GM23338 (cell line): ENCODE data around the gene CEACAM7. TPM values are rescaled to one million over a fixed set of nuclear protein-coding genes. Genes with fewer than 3 reads are reported as not detected.

Source experiments
- ATAC-seq: fragments of 200-7000 bp; cut with Tn5 transposase; 3 replicates; pipeline ENCODE4 v1.9.1; 2020
- DNase-seq: peaks from one replicate; pipeline ENCODE4 v3.0.0-alpha.2; 2015; ENCODE audit warnings: low spot score
- H2AFZ ChIP-seq: fragments of 200-600 bp; sonication (generic); 2 replicates; pipeline ENCODE4 v1.8.0; 2016; ENCODE audit warnings: antibody characterized with exemption, mild to moderate bottlenecking, moderate library complexity
- H3F3A ChIP-seq: fragments of 200-600 bp; sonication (generic); replicated peaks from 2 replicates; pipeline ENCODE4 v1.8.0; 2017; ENCODE audit warnings: antibody characterized with exemption, mixed run types, low read depth
- H3K27ac ChIP-seq: fragments of 200-600 bp; sonication (generic); 2 replicates; pipeline ENCODE4 v1.6.1; 2016; ENCODE audit warnings: low read depth
- H3K27me3 ChIP-seq: fragments of 200-600 bp; sonication (generic); 2 replicates; pipeline ENCODE4 v1.8.0; 2016; ENCODE audit warnings: mild to moderate bottlenecking, mixed run types, moderate library complexity; ENCODE audit not compliant: insufficient read depth
- H3K36me3 ChIP-seq: fragments of 200-600 bp; sonication (generic); 2 replicates; pipeline ENCODE4 v1.8.0; 2016; ENCODE audit warnings: mild to moderate bottlenecking; ENCODE audit not compliant: insufficient read depth
- H3K4me1 ChIP-seq: fragments of 200-600 bp; sonication (generic); 2 replicates; pipeline ENCODE4 v1.8.0; 2016; ENCODE audit warnings: mild to moderate bottlenecking, moderate library complexity; ENCODE audit not compliant: insufficient read depth
- H3K4me2 ChIP-seq: fragments of 200-600 bp; sonication (generic); 2 replicates; pipeline ENCODE4 v1.7.1; 2017; ENCODE audit warnings: mixed run types
- H3K4me3 ChIP-seq: fragments of 200-600 bp; sonication (generic); 2 replicates; pipeline ENCODE4 v1.6.1; 2016; ENCODE audit warnings: mixed run types
- H3K79me2 ChIP-seq: fragments of 200-600 bp; sonication (generic); replicated peaks from 2 replicates; pipeline ENCODE4 v1.8.0; 2017; ENCODE audit warnings: mild to moderate bottlenecking; ENCODE audit not compliant: insufficient read depth
- H3K9me2 ChIP-seq: fragments of 200-600 bp; sonication (generic); 2 replicates; pipeline ENCODE4 v1.8.0; 2017; ENCODE audit not compliant: insufficient read depth
- H4K20me1 ChIP-seq: fragments of 200-600 bp; sonication (generic); replicated peaks from 2 replicates; pipeline ENCODE4 v1.8.0; 2017; ENCODE audit warnings: mild to moderate bottlenecking; ENCODE audit not compliant: insufficient read depth
- H3K27ac Mint-ChIP-seq: 2 replicates; pipeline ENCODE4 v1.8.0; 2020; ENCODE audit warnings: inconsistent platforms, mild to moderate bottlenecking, moderate library complexity, mixed read lengths
- H3K27me3 Mint-ChIP-seq: 3 replicates; pipeline ENCODE4 v1.8.0; 2022; ENCODE audit warnings: low read depth, mild to moderate bottlenecking, moderate library complexity, mixed read lengths, inconsistent platforms; ENCODE audit not compliant: insufficient read depth, poor library complexity
- H3K36me3 Mint-ChIP-seq: 3 replicates; pipeline ENCODE4 v1.8.0; 2021; ENCODE audit warnings: low read depth, mild to moderate bottlenecking, inconsistent platforms, moderate library complexity, mixed read lengths
- H3K4me1 Mint-ChIP-seq: 3 replicates; pipeline ENCODE4 v1.8.0; 2020; ENCODE audit warnings: mild to moderate bottlenecking, inconsistent platforms, mixed read lengths
- H3K4me3 Mint-ChIP-seq: 3 replicates; pipeline ENCODE4 v1.8.0; 2021; ENCODE audit warnings: moderate library complexity, mild to moderate bottlenecking, inconsistent platforms, mixed read lengths
- H3K9me3 Mint-ChIP-seq: 3 replicates; pipeline ENCODE4 v1.8.0; 2020; ENCODE audit warnings: moderate library complexity, mild to moderate bottlenecking, inconsistent platforms, mixed read lengths
- CREB1 ChIP-seq: fragments of 250-450 bp; sonication (Bioruptor Pico); IDR thresholded peaks from 2 replicates; pipeline ENCODE4 v1.5.0; 2020; ENCODE audit warnings: low read depth, mild to moderate bottlenecking, moderate library complexity
- EZH2 ChIP-seq: fragments of 200-600 bp; sonication (generic); IDR thresholded peaks from one replicate; pipeline ENCODE4 v1.8.0; 2017; ENCODE audit warnings: antibody characterized with exemption, mild to moderate bottlenecking, low read depth; ENCODE audit not compliant: unreplicated experiment
- EZH2phosphoT487 ChIP-seq: fragments of 200-600 bp; sonication (generic); IDR thresholded peaks from one replicate; pipeline ENCODE4 v1.8.1; 2018; ENCODE audit warnings: antibody characterized with exemption; ENCODE audit not compliant: unreplicated experiment
- JUNB ChIP-seq: IDR thresholded peaks from one replicate; pipeline ENCODE4 v1.6.1; 2016; ENCODE audit warnings: antibody characterized with exemption; ENCODE audit not compliant: unreplicated experiment
- POLR2AphosphoS5 ChIP-seq: IDR thresholded peaks from 2 replicates; pipeline ENCODE4 v1.6.1; 2016; ENCODE audit warnings: antibody characterized with exemption, low read depth
- REST ChIP-seq: IDR thresholded peaks from one replicate; pipeline ENCODE4 v1.6.1; 2018; ENCODE audit warnings: antibody characterized with exemption; ENCODE audit not compliant: unreplicated experiment
- STAT1 ChIP-seq: IDR thresholded peaks from one replicate; pipeline ENCODE4 v1.6.1; 2016; ENCODE audit warnings: antibody characterized with exemption; ENCODE audit not compliant: unreplicated experiment
- ZNF114 ChIP-seq: fragments of 250-450 bp; sonication (Bioruptor Pico); IDR thresholded peaks from 2 replicates; pipeline ENCODE4 v1.5.0; 2020; ENCODE audit warnings: mild to moderate bottlenecking, moderate library complexity
- polyA plus RNA-seq: library from polyadenylated mRNA; unstranded; fragments of >200 nt; fragmentation: Nextera tagmentation; extraction: Ambion mirVana; gene quantifications from 2 replicates; pipeline ENCODE4 v1.2.1, GENCODE V29; 2016
- total RNA-seq: library from RNA; depleted of rRNA; stranded (reverse); fragments of >200 nt; shearing (Covaris generic); gene quantifications from 2 replicates; pipeline ENCODE4 v1.2.3, GENCODE V29; 2014
- TF ChIP-seq, protein P1 (sequence below): IDR thresholded peaks from 2 replicates; pipeline ENCODE4 v1.6.1; 2016; ENCODE audit warnings: antibody characterized with exemption
- TF ChIP-seq, protein P2 (sequence below): fragments of 250-450 bp; sonication (Bioruptor Pico); IDR thresholded peaks from 2 replicates; pipeline ENCODE4 v1.5.0; 2020; ENCODE audit warnings: mild to moderate bottlenecking, moderate library complexity

CEACAM7 gene
- total and polyA plus RNA-seq, 2 experiments from 2014 or later, result 0.24 TPM; not detected in 1

DNA sequence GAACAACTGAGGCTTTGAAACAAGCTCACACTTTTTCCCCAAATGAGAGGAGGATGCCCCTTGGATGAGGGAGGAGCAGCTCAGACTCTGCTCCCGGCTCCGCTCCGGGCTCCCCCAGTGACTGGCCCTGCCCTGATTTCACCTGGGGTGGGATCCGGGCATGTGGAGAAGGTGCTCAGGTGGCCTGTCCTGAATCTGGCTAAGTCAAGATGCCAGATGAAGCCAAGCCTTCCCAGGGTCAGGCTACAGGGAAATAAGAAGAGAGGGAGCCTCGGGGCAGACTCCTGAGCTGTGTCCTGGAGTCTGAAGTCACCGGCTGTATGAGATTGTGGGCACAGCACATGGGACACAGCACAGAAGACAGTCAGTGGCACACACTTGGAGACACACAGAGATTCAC lies 30.7 kb upstream of the CEACAM7 start:
- H3K4me3 ChIP-seq, result no peak overlapping the region
- no peak overlapping the region for H2AFZ ChIP-seq
- Mint-ChIP-seq H3K27ac (no peak overlapping the region), H3K27me3 (peaks cover 2% of the 10 kb centered on the region), H3K36me3 (no peaks in the 10 kb centered on the region), H3K4me1 (no peaks in the 10 kb centered on the region), H3K4me3 (no peak overlapping the region), H3K9me3 (no peaks in the 10 kb centered on the region; the same call in 1 of the 3 replicates)
- H3K4me2 ChIP-seq, result no peak overlapping the region
- H3K79me2 ChIP-seq, result no peaks in the 10 kb centered on the region
- ATAC-seq (no peak), DNase-seq (no peak)
- H3K36me3 ChIP-seq, result no peaks in the 10 kb centered on the region
- H3F3A ChIP-seq, result no peaks in the 10 kb centered on the region
- H3K4me1 ChIP-seq, result no peaks in the 10 kb centered on the region
- H3K27me3 ChIP-seq, result no peaks in the 10 kb centered on the region
- H3K27ac ChIP-seq, result no peak overlapping the region
- no peaks in the 10 kb centered on the region for H4K20me1 ChIP-seq
- no peaks in the 10 kb centered on the region for H3K9me2 ChIP-seq
- TF ChIP-seq, protein P1, sequence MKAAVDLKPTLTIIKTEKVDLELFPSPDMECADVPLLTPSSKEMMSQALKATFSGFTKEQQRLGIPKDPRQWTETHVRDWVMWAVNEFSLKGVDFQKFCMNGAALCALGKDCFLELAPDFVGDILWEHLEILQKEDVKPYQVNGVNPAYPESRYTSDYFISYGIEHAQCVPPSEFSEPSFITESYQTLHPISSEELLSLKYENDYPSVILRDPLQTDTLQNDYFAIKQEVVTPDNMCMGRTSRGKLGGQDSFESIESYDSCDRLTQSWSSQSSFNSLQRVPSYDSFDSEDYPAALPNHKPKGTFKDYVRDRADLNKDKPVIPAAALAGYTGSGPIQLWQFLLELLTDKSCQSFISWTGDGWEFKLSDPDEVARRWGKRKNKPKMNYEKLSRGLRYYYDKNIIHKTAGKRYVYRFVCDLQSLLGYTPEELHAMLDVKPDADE, result no peak
- no peak for TF ChIP-seq REST
- no peak for TF ChIP-seq EZH2
- no peak for TF ChIP-seq CREB1 (CRISPR knock-in tag)
- TF ChIP-seq EZH2phosphoT487, result no peak

GRCh38 chr19:41714598-41714997 lies 26.5 kb upstream of the CEACAM7 start:
- no peaks in the 10 kb centered on the region for H3K79me2 ChIP-seq
- Mint-ChIP-seq H3K27ac (no peak overlapping the region), H3K27me3 (peaks cover 4% of the 10 kb centered on the region), H3K4me3 (no peak overlapping the region), H3K9me3 (no peaks in the 10 kb centered on the region; the same call in 2 of the 3 replicates), H3K4me1 (no peaks in the 10 kb centered on the region), H3K36me3 (no peaks in the 10 kb centered on the region)
- H3K36me3 ChIP-seq, result no peaks in the 10 kb centered on the region
- H3K9me2 ChIP-seq, result no peaks in the 10 kb centered on the region
- ATAC-seq (no peak), DNase-seq (no peak)
- no peak overlapping the region for H2AFZ ChIP-seq
- no peaks in the 10 kb centered on the region for H3K27me3 ChIP-seq
- no peak overlapping the region for H3K4me3 ChIP-seq
- no peaks in the 10 kb centered on the region for H4K20me1 ChIP-seq
- H3K4me1 ChIP-seq, result no peaks in the 10 kb centered on the region
- no peaks in the 10 kb centered on the region for H3F3A ChIP-seq
- no peak overlapping the region for H3K27ac ChIP-seq
- no peak overlapping the region for H3K4me2 ChIP-seq
- TF ChIP-seq, protein P2, sequence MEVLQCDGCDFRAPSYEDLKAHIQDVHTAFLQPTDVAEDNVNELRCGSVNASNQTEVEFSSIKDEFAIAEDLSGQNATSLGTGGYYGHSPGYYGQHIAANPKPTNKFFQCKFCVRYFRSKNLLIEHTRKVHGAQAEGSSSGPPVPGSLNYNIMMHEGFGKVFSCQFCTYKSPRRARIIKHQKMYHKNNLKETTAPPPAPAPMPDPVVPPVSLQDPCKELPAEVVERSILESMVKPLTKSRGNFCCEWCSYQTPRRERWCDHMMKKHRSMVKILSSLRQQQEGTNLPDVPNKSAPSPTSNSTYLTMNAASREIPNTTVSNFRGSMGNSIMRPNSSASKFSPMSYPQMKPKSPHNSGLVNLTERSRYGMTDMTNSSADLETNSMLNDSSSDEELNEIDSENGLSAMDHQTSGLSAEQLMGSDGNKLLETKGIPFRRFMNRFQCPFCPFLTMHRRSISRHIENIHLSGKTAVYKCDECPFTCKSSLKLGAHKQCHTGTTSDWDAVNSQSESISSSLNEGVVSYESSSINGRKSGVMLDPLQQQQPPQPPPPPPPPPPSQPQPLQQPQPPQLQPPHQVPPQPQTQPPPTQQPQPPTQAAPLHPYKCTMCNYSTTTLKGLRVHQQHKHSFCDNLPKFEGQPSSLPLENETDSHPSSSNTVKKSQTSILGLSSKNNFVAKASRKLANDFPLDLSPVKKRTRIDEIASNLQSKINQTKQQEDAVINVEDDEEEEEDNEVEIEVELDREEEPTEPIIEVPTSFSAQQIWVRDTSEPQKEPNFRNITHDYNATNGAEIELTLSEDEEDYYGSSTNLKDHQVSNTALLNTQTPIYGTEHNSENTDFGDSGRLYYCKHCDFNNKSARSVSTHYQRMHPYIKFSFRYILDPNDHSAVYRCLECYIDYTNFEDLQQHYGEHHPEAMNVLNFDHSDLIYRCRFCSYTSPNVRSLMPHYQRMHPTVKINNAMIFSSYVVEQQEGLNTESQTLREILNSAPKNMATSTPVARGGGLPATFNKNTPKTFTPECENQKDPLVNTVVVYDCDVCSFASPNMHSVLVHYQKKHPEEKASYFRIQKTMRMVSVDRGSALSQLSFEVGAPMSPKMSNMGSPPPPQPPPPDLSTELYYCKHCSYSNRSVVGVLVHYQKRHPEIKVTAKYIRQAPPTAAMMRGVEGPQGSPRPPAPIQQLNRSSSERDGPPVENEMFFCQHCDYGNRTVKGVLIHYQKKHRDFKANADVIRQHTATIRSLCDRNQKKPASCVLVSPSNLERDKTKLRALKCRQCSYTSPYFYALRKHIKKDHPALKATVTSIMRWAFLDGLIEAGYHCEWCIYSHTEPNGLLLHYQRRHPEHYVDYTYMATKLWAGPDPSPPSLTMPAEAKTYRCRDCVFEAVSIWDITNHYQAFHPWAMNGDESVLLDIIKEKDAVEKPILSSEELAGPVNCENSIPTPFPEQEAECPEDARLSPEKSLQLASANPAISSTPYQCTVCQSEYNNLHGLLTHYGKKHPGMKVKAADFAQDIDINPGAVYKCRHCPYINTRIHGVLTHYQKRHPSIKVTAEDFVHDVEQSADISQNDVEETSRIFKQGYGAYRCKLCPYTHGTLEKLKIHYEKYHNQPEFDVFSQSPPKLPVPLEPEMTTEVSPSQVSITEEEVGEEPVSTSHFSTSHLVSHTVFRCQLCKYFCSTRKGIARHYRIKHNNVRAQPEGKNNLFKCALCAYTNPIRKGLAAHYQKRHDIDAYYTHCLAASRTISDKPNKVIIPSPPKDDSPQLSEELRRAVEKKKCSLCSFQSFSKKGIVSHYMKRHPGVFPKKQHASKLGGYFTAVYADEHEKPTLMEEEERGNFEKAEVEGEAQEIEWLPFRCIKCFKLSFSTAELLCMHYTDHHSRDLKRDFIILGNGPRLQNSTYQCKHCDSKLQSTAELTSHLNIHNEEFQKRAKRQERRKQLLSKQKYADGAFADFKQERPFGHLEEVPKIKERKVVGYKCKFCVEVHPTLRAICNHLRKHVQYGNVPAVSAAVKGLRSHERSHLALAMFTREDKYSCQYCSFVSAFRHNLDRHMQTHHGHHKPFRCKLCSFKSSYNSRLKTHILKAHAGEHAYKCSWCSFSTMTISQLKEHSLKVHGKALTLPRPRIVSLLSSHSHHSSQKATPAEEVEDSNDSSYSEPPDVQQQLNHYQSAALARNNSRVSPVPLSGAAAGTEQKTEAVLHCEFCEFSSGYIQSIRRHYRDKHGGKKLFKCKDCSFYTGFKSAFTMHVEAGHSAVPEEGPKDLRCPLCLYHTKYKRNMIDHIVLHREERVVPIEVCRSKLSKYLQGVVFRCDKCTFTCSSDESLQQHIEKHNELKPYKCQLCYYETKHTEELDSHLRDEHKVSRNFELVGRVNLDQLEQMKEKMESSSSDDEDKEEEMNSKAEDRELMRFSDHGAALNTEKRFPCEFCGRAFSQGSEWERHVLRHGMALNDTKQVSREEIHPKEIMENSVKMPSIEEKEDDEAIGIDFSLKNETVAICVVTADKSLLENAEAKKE (CRISPR knock-in tag), result no peak
- TF ChIP-seq STAT1 (no peak), POLR2AphosphoS5 (no peak), JUNB (no peak), EZH2phosphoT487 (no peak), CREB1 (CRISPR knock-in tag) (no peak), ZNF114 (CRISPR knock-in tag) (no peak)
- TF ChIP-seq, protein P1, result no peak
